Neutrophil (primary cell): ENCODE measurements around the gene ZNF425.

ENCODE experiments used
- H3K27ac ChIP-seq: fragments of 200-600 bp; sonication (generic); 2 replicates; pipeline ENCODE4 v1.5.1; 2016; ENCODE audit warnings: mild to moderate bottlenecking, moderate library complexity
- H3K27me3 ChIP-seq: fragments of 200-600 bp; sonication (generic); 2 replicates; pipeline ENCODE4 v1.6.0; 2016; ENCODE audit warnings: mild to moderate bottlenecking
- H3K36me3 ChIP-seq: fragments of 200-600 bp; sonication (generic); 2 replicates; pipeline ENCODE4 v1.5.1; 2017
- H3K4me1 ChIP-seq, 2 experiments: fragments of 200-600 bp in 1 of 2; sonication (generic) in 1 of 2; 1 replicate in 1 of 2; 2 replicates in 1 of 2; pipeline versions ENCODE4 v1.5.1 to v1.6.1; 2013 to 2016; ENCODE audit warnings: low read depth in 1 of 2, low read length in 1 of 2, mild to moderate bottlenecking in 1 of 2, moderate library complexity in 1 of 2; ENCODE audit not compliant: control insufficient read depth in 1 of 2, insufficient read depth in 1 of 2
- H3K4me3 ChIP-seq, 2 experiments: fragments of 200-600 bp in 1 of 2; sonication (generic) in 1 of 2; 1 replicate in 1 of 2; 2 replicates in 1 of 2; pipeline ENCODE4 v1.5.1; 2013 to 2016; ENCODE audit warnings: low read depth in 1 of 2, low read length in 1 of 2, mild to moderate bottlenecking in 1 of 2, moderate library complexity in 1 of 2
- H3K9me3 ChIP-seq: fragments of 200-600 bp; sonication (generic); 2 replicates; pipeline ENCODE4 v1.5.1; 2016
- CTCF ChIP-seq: fragments of 200-600 bp; sonication (generic); IDR thresholded peaks from 2 replicates; pipeline ENCODE4 v1.5.1; 2016; ENCODE audit warnings: antibody characterized with exemption

Gene ZNF425

GRCh38 chr7:149141893-149142292 is 15.8 kb upstream of the ZNF425 start:
- Histone ChIP-seq H3K27me3 (no peaks in the 10 kb centered on the region), H3K4me3 (no peak overlapping the region), H3K9me3 (no peaks in the 10 kb centered on the region), H3K36me3 (no peaks in the 10 kb centered on the region), H3K27ac (no peak overlapping the region), H3K4me1 (peaks cover 42 to 55% of the 10 kb centered on the region in 2 experiments)
- TF ChIP-seq CTCF: no peak

GRCh38 chr7:149140831-149141230 is 14.7 kb upstream of the ZNF425 start:
- H3K36me3 ChIP-seq: no peaks in the 10 kb centered on the region
- no peak overlapping the region for H3K4me3 ChIP-seq
- peaks cover 31 to 45% of the 10 kb centered on the region in 2 experiments for H3K4me1 ChIP-seq
- no peaks in the 10 kb centered on the region for H3K27me3 ChIP-seq
- H3K9me3 ChIP-seq: no peaks in the 10 kb centered on the region
- no peak overlapping the region for H3K27ac ChIP-seq
- no peak for TF ChIP-seq CTCF

- Histone ChIP-seq H3K4me1 (peaks cover 0 to 5% of the 10 kb centered on the region in 2 experiments), H3K4me3 (no peak overlapping the region), H3K9me3 (no peaks in the 10 kb centered on the region), H3K36me3 (no peaks in the 10 kb centered on the region), H3K27ac (no peak overlapping the region), H3K27me3 (no peaks in the 10 kb centered on the region)
- no peak for TF ChIP-seq CTCF
Observed at GRCh38 chr7:149136118-149136517, 10.0 kb upstream of the ZNF425 start.

GRCh38 chr7:149133028-149133710 is 7.0 kb upstream of the ZNF425 start:
- Histone ChIP-seq H3K27me3 (no peaks in the 10 kb centered on the region), H3K4me3 (no peak overlapping the region), H3K9me3 (no peaks in the 10 kb centered on the region), H3K36me3 (peaks cover 4% of the 10 kb centered on the region), H3K27ac (no peak overlapping the region), H3K4me1 (no peaks in the 10 kb centered on the region)
- no peak for TF ChIP-seq CTCF

- Histone ChIP-seq H3K4me1 (peaks cover 6 to 12% of the 10 kb centered on the region in 2 experiments), H3K9me3 (no peaks in the 10 kb centered on the region), H3K36me3 (peaks cover 4% of the 10 kb centered on the region), H3K27me3 (no peaks in the 10 kb centered on the region), H3K4me3 (no peak overlapping the region), H3K27ac (no peak overlapping the region)
- TF ChIP-seq CTCF: no peak
Observed at GRCh38 chr7:149130572-149131198, 4.6 kb upstream of the ZNF425 start.
